Neural cell (in vitro differentiated cells): ENCODE data around the gene PUM2. TPM values are rescaled to one million over a fixed set of nuclear protein-coding genes. Genes with fewer than 3 reads are reported as not detected.

ENCODE experiments used
- H2AFZ ChIP-seq: fragments of 200-600, 300-800 bp; sonication (generic), shearing (Covaris generic); 2 replicates; pipeline ENCODE4 v1.6.0; 2014; ENCODE audit warnings: low read depth, mild to moderate bottlenecking, antibody characterized with exemption, low read length, moderate library complexity
- H3F3A ChIP-seq: fragments of 200-600 bp; shearing (Covaris generic); 2 replicates; pipeline ENCODE4 v1.6.1; 2016; ENCODE audit warnings: mild to moderate bottlenecking, moderate library complexity, mixed read lengths, antibody characterized with exemption, low read length; ENCODE audit not compliant: insufficient read depth, poor library complexity, severe bottlenecking
- H3K27ac ChIP-seq: fragments of 200-600, 300-800 bp; sonication (generic), shearing (Covaris generic); 2 replicates; pipeline ENCODE4 v1.5.1; 2014; ENCODE audit warnings: mild to moderate bottlenecking, low read length, moderate library complexity
- H3K27me3 ChIP-seq: fragments of 300-800, 200-600 bp; sonication (generic), shearing (Covaris generic); 2 replicates; pipeline ENCODE4 v1.6.0; 2014; ENCODE audit warnings: mild to moderate bottlenecking, low read depth, low read length, moderate library complexity; ENCODE audit not compliant: insufficient read depth
- H3K36me3 ChIP-seq: fragments of 300-800, 200-600 bp; sonication (generic), shearing (Covaris generic); 2 replicates; pipeline ENCODE4 v1.5.1; 2014; ENCODE audit warnings: mild to moderate bottlenecking, antibody characterized with exemption, low read length, moderate library complexity; ENCODE audit not compliant: insufficient read depth
- H3K4me2 ChIP-seq: fragments of 300-800, 200-600 bp; sonication (generic), shearing (Covaris generic); 2 replicates; pipeline ENCODE4 v1.6.0; 2014; ENCODE audit warnings: mild to moderate bottlenecking, low read length
- H3K4me3 ChIP-seq: fragments of 300-800, 200-600 bp; sonication (generic), shearing (Covaris generic); 2 replicates; pipeline ENCODE4 v1.5.1; 2014; ENCODE audit warnings: mild to moderate bottlenecking, low read length, moderate library complexity
- H3K79me2 ChIP-seq: fragments of 200-600 bp; shearing (Covaris generic); replicated peaks from 2 replicates; pipeline ENCODE4 v1.6.0; 2014; ENCODE audit warnings: mild to moderate bottlenecking, low read length, moderate library complexity; ENCODE audit not compliant: insufficient read depth
- H3K9ac ChIP-seq: fragments of 300-800, 200-600 bp; sonication (generic), shearing (Covaris generic); 2 replicates; pipeline ENCODE4 v1.6.1; 2016; ENCODE audit warnings: mild to moderate bottlenecking, low read length, mixed read lengths
- H3K9me2 ChIP-seq: fragments of 200-600 bp; shearing (Covaris generic); 2 replicates; pipeline ENCODE4 v1.6.1; 2016; ENCODE audit warnings: mild to moderate bottlenecking, low read length, mixed read lengths; ENCODE audit not compliant: insufficient read depth
- H3K9me3 ChIP-seq: fragments of 200-600, 300-800 bp; sonication (generic), shearing (Covaris generic); 2 replicates; pipeline ENCODE4 v1.6.1; 2016; ENCODE audit warnings: mild to moderate bottlenecking, mixed run types, low read length, moderate library complexity, mixed read lengths
- H4K20me1 ChIP-seq: fragments of 200-600 bp; shearing (Covaris generic); 2 replicates; pipeline ENCODE4 v1.6.1; 2016; ENCODE audit warnings: mild to moderate bottlenecking, mixed run types; ENCODE audit not compliant: insufficient read depth
- EP300 ChIP-seq: fragments of 450-650 bp; conservative IDR thresholded peaks from 2 replicates; pipeline ENCODE4 v1.6.1; 2014; ENCODE audit warnings: antibody characterized with exemption, mild to moderate bottlenecking, moderate library complexity; ENCODE audit not compliant: poor library complexity, severe bottlenecking
- EZH2 ChIP-seq: fragments of 200-600, 300-800 bp; shearing (Covaris generic), sonication (generic); IDR thresholded peaks from 2 replicates; pipeline ENCODE4 v1.6.1; 2014; ENCODE audit warnings: antibody characterized with exemption, low read length, borderline replicate concordance, mild to moderate bottlenecking; ENCODE audit not compliant: insufficient read depth, poor library complexity, severe bottlenecking
- MXI1 ChIP-seq: fragments of 450-650 bp; conservative IDR thresholded peaks from 2 replicates; pipeline ENCODE4 v1.6.1; 2014; ENCODE audit warnings: antibody characterized with exemption, mild to moderate bottlenecking; ENCODE audit not compliant: poor library complexity, severe bottlenecking
- POLR2AphosphoS5 ChIP-seq: IDR thresholded peaks from 2 replicates; pipeline ENCODE4 v1.6.1; 2012
- RAD21 ChIP-seq: fragments of 450-650 bp; conservative IDR thresholded peaks from 2 replicates; pipeline ENCODE4 v1.6.1; 2014; ENCODE audit warnings: antibody characterized with exemption, mild to moderate bottlenecking, moderate library complexity
- SMC3 ChIP-seq: fragments of 450-650 bp; conservative IDR thresholded peaks from 2 replicates; pipeline ENCODE4 v1.6.1; 2014; ENCODE audit warnings: antibody characterized with exemption, mild to moderate bottlenecking, moderate library complexity; ENCODE audit not compliant: poor library complexity
- TAF1 ChIP-seq: IDR thresholded peaks from 2 replicates; pipeline ENCODE4 v1.6.1; 2012; ENCODE audit warnings: low read depth
- polyA plus RNA-seq: library from polyadenylated mRNA; depleted of rRNA; stranded (reverse); fragments of >200 nt; gene quantifications from 2 replicates; pipeline ENCODE4 v1.2.3, GENCODE V29; 2014
- TF ChIP-seq, protein P1 (sequence below): fragments of 450-650 bp; IDR thresholded peaks from 2 replicates; pipeline ENCODE4 v1.5.1; 2014; ENCODE audit warnings: antibody characterized with exemption, mild to moderate bottlenecking, moderate library complexity; ENCODE audit not compliant: poor library complexity, severe bottlenecking
- TF ChIP-seq, protein P2 (sequence below): IDR thresholded peaks from 2 replicates; pipeline ENCODE4 v1.6.1; 2012; ENCODE audit warnings: borderline replicate concordance

PUM2 gene
- polyA plus RNA-seq, 1 donor from 2014 or later: 37.0 TPM

DNA sequence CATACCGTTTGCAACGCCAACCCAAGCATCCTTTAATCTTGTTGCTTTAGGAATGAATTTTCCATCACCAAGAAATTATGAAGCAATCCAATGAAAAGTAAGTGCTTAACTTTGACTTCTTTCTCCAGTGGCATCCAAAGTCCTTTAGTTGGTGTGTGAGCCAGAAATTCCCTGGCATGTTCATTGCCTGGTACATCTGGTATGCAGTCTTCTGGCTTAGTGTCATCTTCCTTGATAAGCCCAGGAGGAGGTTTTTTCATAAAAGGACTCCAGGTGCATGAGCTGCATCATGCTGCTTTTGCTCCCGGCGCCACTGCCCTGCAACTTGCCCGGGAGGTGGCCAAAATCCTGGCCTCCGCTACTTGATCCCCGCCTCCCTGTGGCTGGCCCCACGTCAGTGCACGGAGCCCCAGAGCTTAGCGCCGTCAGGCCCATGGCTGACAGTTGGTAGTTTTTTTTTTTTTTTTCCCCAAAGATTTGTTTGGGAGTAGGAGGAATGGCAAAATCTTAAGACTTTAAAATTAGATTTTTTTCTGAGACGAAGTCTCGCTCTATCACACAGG, 58.7 kb downstream of the PUM2 start:
- no peaks in the 10 kb centered on the region for H3K27me3 ChIP-seq
- no peak overlapping the region for H3K9ac ChIP-seq
- H3K27ac ChIP-seq: no peak overlapping the region
- H3K4me3 ChIP-seq: no peak overlapping the region
- no peak overlapping the region for H2AFZ ChIP-seq
- H3K36me3 ChIP-seq: peaks cover 4% of the 10 kb centered on the region
- no peaks in the 10 kb centered on the region for H3K9me3 ChIP-seq
- no peak for TF ChIP-seq POLR2AphosphoS5
- no peak for TF ChIP-seq TAF1
- no peak for TF ChIP-seq RAD21
- TF ChIP-seq, protein P1, sequence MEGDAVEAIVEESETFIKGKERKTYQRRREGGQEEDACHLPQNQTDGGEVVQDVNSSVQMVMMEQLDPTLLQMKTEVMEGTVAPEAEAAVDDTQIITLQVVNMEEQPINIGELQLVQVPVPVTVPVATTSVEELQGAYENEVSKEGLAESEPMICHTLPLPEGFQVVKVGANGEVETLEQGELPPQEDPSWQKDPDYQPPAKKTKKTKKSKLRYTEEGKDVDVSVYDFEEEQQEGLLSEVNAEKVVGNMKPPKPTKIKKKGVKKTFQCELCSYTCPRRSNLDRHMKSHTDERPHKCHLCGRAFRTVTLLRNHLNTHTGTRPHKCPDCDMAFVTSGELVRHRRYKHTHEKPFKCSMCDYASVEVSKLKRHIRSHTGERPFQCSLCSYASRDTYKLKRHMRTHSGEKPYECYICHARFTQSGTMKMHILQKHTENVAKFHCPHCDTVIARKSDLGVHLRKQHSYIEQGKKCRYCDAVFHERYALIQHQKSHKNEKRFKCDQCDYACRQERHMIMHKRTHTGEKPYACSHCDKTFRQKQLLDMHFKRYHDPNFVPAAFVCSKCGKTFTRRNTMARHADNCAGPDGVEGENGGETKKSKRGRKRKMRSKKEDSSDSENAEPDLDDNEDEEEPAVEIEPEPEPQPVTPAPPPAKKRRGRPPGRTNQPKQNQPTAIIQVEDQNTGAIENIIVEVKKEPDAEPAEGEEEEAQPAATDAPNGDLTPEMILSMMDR: no peak
- no peak for TF ChIP-seq MXI1
- no peak for TF ChIP-seq EZH2
- TF ChIP-seq SMC3: no peak
- no peak for TF ChIP-seq EP300
- TF ChIP-seq, protein P2, sequence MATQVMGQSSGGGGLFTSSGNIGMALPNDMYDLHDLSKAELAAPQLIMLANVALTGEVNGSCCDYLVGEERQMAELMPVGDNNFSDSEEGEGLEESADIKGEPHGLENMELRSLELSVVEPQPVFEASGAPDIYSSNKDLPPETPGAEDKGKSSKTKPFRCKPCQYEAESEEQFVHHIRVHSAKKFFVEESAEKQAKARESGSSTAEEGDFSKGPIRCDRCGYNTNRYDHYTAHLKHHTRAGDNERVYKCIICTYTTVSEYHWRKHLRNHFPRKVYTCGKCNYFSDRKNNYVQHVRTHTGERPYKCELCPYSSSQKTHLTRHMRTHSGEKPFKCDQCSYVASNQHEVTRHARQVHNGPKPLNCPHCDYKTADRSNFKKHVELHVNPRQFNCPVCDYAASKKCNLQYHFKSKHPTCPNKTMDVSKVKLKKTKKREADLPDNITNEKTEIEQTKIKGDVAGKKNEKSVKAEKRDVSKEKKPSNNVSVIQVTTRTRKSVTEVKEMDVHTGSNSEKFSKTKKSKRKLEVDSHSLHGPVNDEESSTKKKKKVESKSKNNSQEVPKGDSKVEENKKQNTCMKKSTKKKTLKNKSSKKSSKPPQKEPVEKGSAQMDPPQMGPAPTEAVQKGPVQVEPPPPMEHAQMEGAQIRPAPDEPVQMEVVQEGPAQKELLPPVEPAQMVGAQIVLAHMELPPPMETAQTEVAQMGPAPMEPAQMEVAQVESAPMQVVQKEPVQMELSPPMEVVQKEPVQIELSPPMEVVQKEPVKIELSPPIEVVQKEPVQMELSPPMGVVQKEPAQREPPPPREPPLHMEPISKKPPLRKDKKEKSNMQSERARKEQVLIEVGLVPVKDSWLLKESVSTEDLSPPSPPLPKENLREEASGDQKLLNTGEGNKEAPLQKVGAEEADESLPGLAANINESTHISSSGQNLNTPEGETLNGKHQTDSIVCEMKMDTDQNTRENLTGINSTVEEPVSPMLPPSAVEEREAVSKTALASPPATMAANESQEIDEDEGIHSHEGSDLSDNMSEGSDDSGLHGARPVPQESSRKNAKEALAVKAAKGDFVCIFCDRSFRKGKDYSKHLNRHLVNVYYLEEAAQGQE: no peak
- peaks cover 4% of the 10 kb centered on the region for H3F3A ChIP-seq
- no peaks in the 10 kb centered on the region for H4K20me1 ChIP-seq
- H3K4me2 ChIP-seq: no peak overlapping the region
- H3K79me2 ChIP-seq: peaks cover 12% of the 10 kb centered on the region
- H3K9me2 ChIP-seq: no peaks in the 10 kb centered on the region

DNA sequence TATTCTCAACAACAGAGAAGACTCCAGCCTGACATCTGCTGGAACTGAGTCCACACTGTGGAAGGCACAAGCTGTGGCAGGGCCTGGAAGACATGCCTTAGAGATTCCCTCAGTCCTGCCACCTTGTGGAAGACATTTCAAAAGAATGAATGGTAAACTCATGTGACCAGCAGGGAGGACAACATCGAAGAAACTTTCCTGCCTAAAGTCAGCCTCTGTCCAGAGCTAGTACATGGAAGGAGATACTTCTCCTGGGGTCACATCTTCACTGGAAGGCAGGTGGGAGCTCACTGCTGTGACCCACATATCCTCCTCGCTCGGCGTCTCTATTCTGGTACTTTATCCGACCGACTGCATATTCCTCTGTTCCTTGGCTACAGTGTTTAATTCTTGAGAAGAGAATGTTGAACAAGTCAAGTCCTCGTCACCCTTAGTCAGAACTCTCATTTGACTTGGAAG, 59.5 kb downstream of the PUM2 start:
- TF ChIP-seq SMC3 (peak; percentile 67), RAD21 (peak; percentile 50), POLR2AphosphoS5 (no peak), EZH2 (no peak)
- TF ChIP-seq, protein P2: no peak
- TF ChIP-seq, protein P1: peak; percentile 68
- H3K27ac ChIP-seq: no peak overlapping the region
- H3K79me2 ChIP-seq: peaks cover 8% of the 10 kb centered on the region
- H3K4me3 ChIP-seq: no peak overlapping the region
- no peak overlapping the region for H2AFZ ChIP-seq
- peaks cover 4% of the 10 kb centered on the region for H3F3A ChIP-seq
- peaks cover 4% of the 10 kb centered on the region for H3K36me3 ChIP-seq
- no peaks in the 10 kb centered on the region for H3K9me3 ChIP-seq
- H3K9ac ChIP-seq: no peak overlapping the region
- no peaks in the 10 kb centered on the region for H3K9me2 ChIP-seq
- no peak overlapping the region for H3K4me2 ChIP-seq
- H3K27me3 ChIP-seq: no peaks in the 10 kb centered on the region
- no peaks in the 10 kb centered on the region for H4K20me1 ChIP-seq
